ENCODE measurements around the gene RPS6KA6.

- no peak for TF ChIP-seq CTCF (IDR thresholded peaks at IDR 0.05)
- TF ChIP-seq POLR2A (IDR thresholded peaks at IDR 0.05): no peak
Observed at GRCh38 chrX:84205276-84205675, 17.3 kb upstream of the RPS6KA6 start.

Data from transverse colon (tissue), 3 donors.